ENCODE data around the gene AGAP2. TPM values are rescaled to one million over a fixed set of nuclear protein-coding genes. Genes with fewer than 3 reads are reported as not detected.

Gene AGAP2
- total and polyA plus RNA-seq, 9 of the 15 experiments (the other 6 are each of a cell fraction or from before 2014, with no cell fraction given): 0.04 to 0.77 (median 0.28) TPM; not detected in 1

GRCh38 chr12:57782608-57783465 lies 44.3 kb upstream of the AGAP2 start, which contains the start of gene TSFM (continued):
- TF ChIP-seq ZNF764 (CRISPR knock-in tag; IDR thresholded peaks at IDR 0.05; ENCODE audit: low read depth) (no peak), BCOR (IDR thresholded peaks at IDR 0.05) (peak; percentile 61), ZNF740 (CRISPR knock-in tag; IDR thresholded peaks at IDR 0.05) (peak; percentile 93), ZNF740 (tag; IDR thresholded peaks at IDR 0.05) (peak in 1 of 2 experiments; percentile 79; a peak in 1 of 4 replicates), ESRRA (IDR thresholded peaks at IDR 0.05; ENCODE audit: borderline replicate concordance, low read depth) (peak; percentile 89), SNIP1 (IDR thresholded peaks at IDR 0.05; ENCODE audit: low read depth) (0 out of 2 replicates have a peak, but pooled peaks have one; percentile 56), ZNF512 (tag; IDR thresholded peaks at IDR 0.05) (no peak), SNAPC5 (CRISPR knock-in tag; IDR thresholded peaks at IDR 0.05) (no peak), ARID3B (CRISPR knock-in tag; IDR thresholded peaks at IDR 0.05; ENCODE audit: borderline replicate concordance) (no peak), ZNF23 (CRISPR knock-in tag; IDR thresholded peaks at IDR 0.05) (no peak), ZBTB7A (IDR thresholded peaks at IDR 0.05; ENCODE audit: borderline replicate concordance, control insufficient read depth, low read depth, low read length) (no peak), THAP7 (CRISPR knock-in tag; IDR thresholded peaks at IDR 0.05) (no peak), SRSF9 (IDR thresholded peaks at IDR 0.05; ENCODE audit: borderline replicate concordance, low read depth, low read length) (no peak), NR0B1 (IDR thresholded peaks at IDR 0.05; ENCODE audit: partially characterized antibody) (no peak), NFE2 (IDR thresholded peaks at IDR 0.05; ENCODE audit: low read depth) (no peak), NCOR1 (IDR thresholded peaks at IDR 0.05) (peak; percentile 56), HDAC3 (IDR thresholded peaks at IDR 0.05; ENCODE audit: borderline replicate concordance, partially characterized antibody) (no peak), ZNF175 (CRISPR knock-in tag; IDR thresholded peaks at IDR 0.05; ENCODE audit: low read depth) (no peak), SMARCC2 (IDR thresholded peaks at IDR 0.05; ENCODE audit: low read depth) (no peak), JUND (IDR thresholded peaks at IDR 0.05; ENCODE audit: borderline replicate concordance, low read depth, low read length) (peak; percentile 85), JUND (tag; IDR thresholded peaks at IDR 0.05; ENCODE audit: borderline replicate concordance, low read depth, low read length) (peak; percentile 61; the same call in 1 of the 3 replicates)
